GM11168 (cell line): ENCODE data around the gene CFLAR.
"Not testable (repeated sequence)": the region's sequence is repeated elsewhere in the genome, so short reads cannot be mapped to it uniquely, and the experiment has no call there.

ENCODE experiments used
- in situ Hi-C: fragments of 300-500 bp; cut with MboI; formaldehyde crosslinking; loops from one replicate; pipeline ENCODE4 v1.12.0; 2022; ENCODE audit warnings: low sequenced_read_pairs; ENCODE audit not compliant: unreplicated experiment

Gene CFLAR

GRCh38 chr2:201172279-201172678, 56.3 kb downstream of the CFLAR start:
- in situ Hi-C loops = loop anchor here (10.0 kb wide), 1 partner anchor 267 kb away; no protein-coding TSS in a partner anchor

- in situ Hi-C loops = loop anchor here (10.0 kb wide), 1 partner anchor 270 kb away; no protein-coding TSS in a partner anchor
Measured at GRCh38 chr2:201174687-201175086, 58.7 kb downstream of the CFLAR start.

- in situ Hi-C loops = loop anchor here (10.0 kb wide), 1 partner anchor 271 kb away; no protein-coding TSS in a partner anchor
Measured at GRCh38 chr2:201176081-201176481, 60.1 kb downstream of the CFLAR start.

GRCh38 chr2:201180010-201180409, 64.0 kb downstream of the CFLAR start:
- in situ Hi-C loops = no loop called here

GRCh38 chr2:201182650-201183364, 66.8 kb downstream of the CFLAR start, which contains the start of gene CASP10:
Gene CASP10, plus strand, starts transcription at chr2:201183141. Its CDS starts 2,637 bp downstream, at chr2:201185778.
- in situ Hi-C loops = no loop called here

- in situ Hi-C loops = no loop called here
Measured at GRCh38 chr2:201183365-201183727, 67.4 kb downstream of the CFLAR start.

GRCh38 chr2:201183835-201184234, 67.9 kb downstream of the CFLAR start:
- in situ Hi-C loops = not testable (repeated sequence)

GRCh38 chr2:201184248-201184647, 68.3 kb downstream of the CFLAR start:
- in situ Hi-C loops = not testable (repeated sequence)

GRCh38 chr2:201185863-201186262, 69.9 kb downstream of the CFLAR start:
- in situ Hi-C loops = loop anchor here (5.0 kb wide), 1 partner anchor 41 kb away; no protein-coding TSS in a partner anchor

GRCh38 chr2:201186982-201187381, 71.0 kb downstream of the CFLAR start:
- in situ Hi-C loops = loop anchor here (5.0 kb wide), 1 partner anchor 40 kb away; no protein-coding TSS in a partner anchor

GRCh38 chr2:201188449-201188848, 72.5 kb downstream of the CFLAR start:
- in situ Hi-C loops = loop anchor here (5.0 kb wide), 1 partner anchor 39 kb away; no protein-coding TSS in a partner anchor

GRCh38 chr2:201191132-201191875, 75.3 kb downstream of the CFLAR start:
- in situ Hi-C loops = no loop called here

GRCh38 chr2:201194097-201194496, 78.1 kb downstream of the CFLAR start:
- in situ Hi-C loops = no loop called here

GRCh38 chr2:201195331-201195730, 79.4 kb downstream of the CFLAR start:
- in situ Hi-C loops = no loop called here

- in situ Hi-C loops = no loop called here
Measured at GRCh38 chr2:201196003-201196402, 80.0 kb downstream of the CFLAR start.

- in situ Hi-C loops = no loop called here
Measured at GRCh38 chr2:201196803-201197202, 80.8 kb downstream of the CFLAR start.

GRCh38 chr2:201197781-201198180, 81.8 kb downstream of the CFLAR start:
- in situ Hi-C loops = no loop called here

- in situ Hi-C loops = no loop called here
Measured at GRCh38 chr2:201199847-201200246, 83.9 kb downstream of the CFLAR start.

GRCh38 chr2:201200345-201200744, 84.4 kb downstream of the CFLAR start:
- in situ Hi-C loops = no loop called here

GRCh38 chr2:201201371-201201770, 85.4 kb downstream of the CFLAR start:
- in situ Hi-C loops = no loop called here
